ENCODE measurements around the gene GSC2. TPM values are rescaled to one million over a fixed set of nuclear protein-coding genes. Genes with fewer than 3 reads are reported as not detected.

The GSC2 gene
- total and polyA plus RNA-seq, 9 of the 15 experiments (the other 6 are each of a cell fraction or from before 2014, with no cell fraction given), result not detected

GRCh38 chr22:19174106-19175025 is 24.3 kb upstream of the GSC2 start (continued):
- TF ChIP-seq NR2F6 (CRISPR knock-in tag; IDR thresholded peaks at IDR 0.05) (peak; percentile 78; the same call in 1 of the 2 replicates), TEAD1 (CRISPR knock-in tag; IDR thresholded peaks at IDR 0.05) (0 out of 4 replicates have a peak, but pooled peaks of 1 of the 2 experiments have one; percentile 38), RNF2 (IDR thresholded peaks at IDR 0.05) (no peak), PTBP1 (IDR thresholded peaks at IDR 0.05; ENCODE audit: low read depth, low read length) (no peak), ZNF408 (CRISPR knock-in tag; IDR thresholded peaks at IDR 0.05; ENCODE audit: low read depth) (no peak), PHB2 (IDR thresholded peaks at IDR 0.05; ENCODE audit: low read depth) (no peak), OTX1 (CRISPR knock-in tag; IDR thresholded peaks at IDR 0.05) (peak; percentile 26; the same call in 1 of the 2 replicates), PHB (CRISPR knock-in tag; IDR thresholded peaks at IDR 0.05) (0 out of 2 replicates have a peak, but pooled peaks have one; percentile 24), ZBTB2 (IDR thresholded peaks at IDR 0.05) (no peak), MYC (IDR thresholded peaks at IDR 0.05; ENCODE audit: low read depth, low read length) (0 out of 2 replicates have a peak, but pooled peaks have one; percentile 8), MYC (CRISPR knock-in tag; IDR thresholded peaks at IDR 0.05; ENCODE audit: borderline replicate concordance, low read depth) (peak; percentile 36; the same call in 1 of the 2 replicates), CTCF (IDR thresholded peaks at IDR 0.05 in 2 of 3, conservative IDR thresholded peaks at IDR 0.05 in 1 of 3; ENCODE audit: insufficient read depth in 2 of 3, low read depth in 1 of 3, low read length in 3 of 3) (no peak), TRIM25 (IDR thresholded peaks at IDR 0.05; ENCODE audit: borderline replicate concordance) (no peak), TSHZ1 (CRISPR knock-in tag; IDR thresholded peaks at IDR 0.05) (no peak), CSDE1 (IDR thresholded peaks at IDR 0.05) (no peak), CBX2 (IDR thresholded peaks at IDR 0.05; ENCODE audit: insufficient read depth, low read length, poor library complexity, severe bottlenecking) (no peak)

Measured in K562 (cell line).